Hepatocyte (in vitro differentiated cells): Measurements from ENCODE around the gene BICD2. TPM values are rescaled to one million over a fixed set of nuclear protein-coding genes. Genes with fewer than 3 reads are reported as not detected.

Experiments
- DNase-seq: peaks from one replicate; pipeline ENCODE4 v3.0.0-alpha.2; 2016; ENCODE audit warnings: low spot score
- H2AFZ ChIP-seq: fragments of 200-600 bp; sonication (generic); 2 replicates; pipeline ENCODE4 v1.6.0; 2016; ENCODE audit warnings: antibody characterized with exemption, mild to moderate bottlenecking
- H3K27ac ChIP-seq: fragments of 200-600 bp; sonication (generic); 2 replicates; pipeline ENCODE4 v1.5.1; 2016; ENCODE audit warnings: mild to moderate bottlenecking
- H3K27me3 ChIP-seq: fragments of 200-600 bp; sonication (generic); 2 replicates; pipeline ENCODE4 v1.6.1; 2016
- H3K36me3 ChIP-seq: fragments of 200-600 bp; sonication (generic); replicated peaks from 2 replicates; pipeline ENCODE4 v1.5.1; 2016; ENCODE audit warnings: low read depth; ENCODE audit not compliant: insufficient read depth
- H3K4me1 ChIP-seq: fragments of 200-600 bp; sonication (generic); 2 replicates; pipeline ENCODE4 v1.5.1; 2016; ENCODE audit warnings: mild to moderate bottlenecking, moderate library complexity; ENCODE audit not compliant: insufficient read depth
- H3K4me2 ChIP-seq: fragments of 200-600 bp; sonication (generic); 2 replicates; pipeline ENCODE4 v1.6.0; 2016
- H3K4me3 ChIP-seq: fragments of 200-600 bp; sonication (generic); 2 replicates; pipeline ENCODE4 v1.5.1; 2016; ENCODE audit warnings: mild to moderate bottlenecking
- H3K79me2 ChIP-seq: fragments of 200-600 bp; sonication (generic); 2 replicates; pipeline ENCODE4 v1.6.0; 2017; ENCODE audit warnings: mild to moderate bottlenecking
- H3K9me2 ChIP-seq: fragments of 200-600 bp; sonication (generic); replicated peaks from 2 replicates; pipeline ENCODE4 v1.6.0; 2017; ENCODE audit warnings: mild to moderate bottlenecking; ENCODE audit not compliant: insufficient read depth
- H3K9me3 ChIP-seq: fragments of 200-600 bp; sonication (generic); 2 replicates; pipeline ENCODE4 v1.5.1; 2016; ENCODE audit warnings: low read depth, mild to moderate bottlenecking
- H4K20me1 ChIP-seq: fragments of 200-600 bp; sonication (generic); 2 replicates; pipeline ENCODE4 v1.6.0; 2016; ENCODE audit warnings: mild to moderate bottlenecking; ENCODE audit not compliant: insufficient read depth, poor library complexity, severe bottlenecking
- CTCF ChIP-seq: fragments of 200-600 bp; sonication (generic); IDR thresholded peaks from 2 replicates; pipeline ENCODE4 v1.5.1; 2016; ENCODE audit warnings: antibody characterized with exemption, mild to moderate bottlenecking; ENCODE audit not compliant: poor library complexity
- EZH2 ChIP-seq: fragments of 200-600 bp; sonication (generic); IDR thresholded peaks from 2 replicates; pipeline ENCODE4 v1.6.1; 2016; ENCODE audit warnings: antibody characterized with exemption, mild to moderate bottlenecking, borderline replicate concordance
- EZH2phosphoT487 ChIP-seq: fragments of 200-600 bp; sonication (generic); IDR thresholded peaks from one replicate; pipeline ENCODE4 v1.6.1; 2018; ENCODE audit warnings: antibody characterized with exemption, mild to moderate bottlenecking, low read depth, moderate library complexity; ENCODE audit not compliant: unreplicated experiment, severe bottlenecking
- WGBS: methylation state at CpG from one replicate; pipeline ENCODE4 v1.1.6; 2016; ENCODE audit warnings: low lambda C conversion rate; ENCODE audit errors: missing lambda C conversion rate; 5-methylcytosine and 5-hydroxymethylcytosine counted together
- polyA plus RNA-seq: library from polyadenylated mRNA; unstranded; fragments of >200 nt; fragmentation: Nextera tagmentation; extraction: Ambion mirVana; gene quantifications from 2 replicates; pipeline ENCODE4 v1.2.1, GENCODE V29; 2016
- total RNA-seq: library from RNA; depleted of rRNA; stranded (reverse); fragments of >200 nt; gene quantifications from 2 replicates; pipeline ENCODE4 v1.2.3, GENCODE V29; 2014

BICD2 gene
- total and polyA plus RNA-seq, 2 experiments from 2014 or later = 13.2 to 25.7 TPM

- peaks cover 3% of the 10 kb centered on the region for H4K20me1 ChIP-seq
- H3K27me3 ChIP-seq = peaks cover 88% of the 10 kb centered on the region
- no peak overlapping the region for H3K27ac ChIP-seq
- 23% methylated on average over 71 of the region's 76 CpGs for WGBS
- no peak overlapping the region for H2AFZ ChIP-seq
- no peak overlapping the region for H3K4me3 ChIP-seq
- no peaks in the 10 kb centered on the region for H3K9me2 ChIP-seq
- TF ChIP-seq CTCF (no peak), EZH2phosphoT487 (peak; percentile 44), EZH2 (no peak)
- DNase-seq = no peak
- H3K9me3 ChIP-seq = no peaks in the 10 kb centered on the region
- H3K4me1 ChIP-seq = peaks cover 15% of the 10 kb centered on the region
- H3K36me3 ChIP-seq = no peaks in the 10 kb centered on the region
- H3K79me2 ChIP-seq = no peaks in the 10 kb centered on the region
- H3K4me2 ChIP-seq = peak overlapping the region; percentile 86
Measured at GRCh38 chr9:92807757-92808725, 43.4 kb upstream of the BICD2 start.

GRCh38 chr9:92807031-92807756 is 42.6 kb upstream of the BICD2 start:
- Histone ChIP-seq H3K4me2 (no peak overlapping the region), H3K79me2 (no peaks in the 10 kb centered on the region), H3K36me3 (no peaks in the 10 kb centered on the region), H3K4me3 (no peak overlapping the region), H3K4me1 (peaks cover 15% of the 10 kb centered on the region), H3K27me3 (peaks cover 79% of the 10 kb centered on the region), H3K9me3 (no peaks in the 10 kb centered on the region), H4K20me1 (peaks cover 3% of the 10 kb centered on the region), H3K9me2 (no peaks in the 10 kb centered on the region), H2AFZ (no peak overlapping the region), H3K27ac (no peak overlapping the region)
- WGBS = 86% methylated on average over 39 of the region's 44 CpGs
- no peak for DNase-seq
- no peak for TF ChIP-seq EZH2
- TF ChIP-seq CTCF = no peak
- no peak for TF ChIP-seq EZH2phosphoT487

- DNase-seq = no peak
- H3K27me3 ChIP-seq = peaks cover 57% of the 10 kb centered on the region
- no peak for TF ChIP-seq CTCF
- TF ChIP-seq EZH2 = no peak
- TF ChIP-seq EZH2phosphoT487 = no peak
Measured at GRCh38 chr9:92804727-92805126, 40.1 kb upstream of the BICD2 start.

More at GRCh38 chr9:92804727-92805126, 40.1 kb upstream of the BICD2 start:
- 92% methylated on average over 6 of the region's 6 CpGs for WGBS
- Histone ChIP-seq H2AFZ (no peak overlapping the region), H3K9me3 (no peaks in the 10 kb centered on the region), H3K79me2 (no peaks in the 10 kb centered on the region), H3K4me2 (no peak overlapping the region), H4K20me1 (peaks cover 3% of the 10 kb centered on the region), H3K36me3 (no peaks in the 10 kb centered on the region), H3K9me2 (no peaks in the 10 kb centered on the region), H3K4me1 (peaks cover 12% of the 10 kb centered on the region), H3K27ac (no peak overlapping the region), H3K4me3 (no peak overlapping the region)
